Right atrium auricular region (tissue), 2 donors: ENCODE data around the gene SCARB1. TPM values are rescaled to one million over a fixed set of nuclear protein-coding genes. Genes with fewer than 3 reads are reported as not detected.
A peak's percentile ranks its signal among the peaks of the same experiment; 100 is the strongest.
"Not testable (repeated sequence)": the region's sequence is repeated elsewhere in the genome, so short reads cannot be mapped to it uniquely, and the experiment has no call there.

Experiments
- DNase-seq: peaks from one replicate; pipeline ENCODE4 v3.0.0-alpha.2; 2019; ENCODE audit warnings: low spot score
- H3K27ac ChIP-seq, 2 donors: fragments of 200-600 bp; sonication (generic); 1 replicate in 1 of 2; 2 replicates in 1 of 2; pipeline ENCODE4 v1.5.1; 2016 to 2019
- H3K27me3 ChIP-seq, 2 donors: fragments of 200-600 bp; sonication (generic); one replicate each; pipeline versions ENCODE4 v1.5.1 to v1.6.0; 2017 to 2019
- H3K36me3 ChIP-seq: fragments of 200-600 bp; sonication (generic); one replicate; pipeline ENCODE4 v1.5.1; 2016
- H3K4me1 ChIP-seq, 2 donors: fragments of 200-600 bp; sonication (generic); one replicate each; pipeline versions ENCODE4 v1.5.1 to v1.6.0; 2017 to 2019
- H3K4me3 ChIP-seq, 2 donors: fragments of 200-600 bp; sonication (generic); 1 replicate in 1 of 2; 2 replicates in 1 of 2; pipeline ENCODE4 v1.5.1; 2017 to 2019; ENCODE audit warnings: mild to moderate bottlenecking in 1 of 2, moderate library complexity in 1 of 2
- H3K9me3 ChIP-seq, 2 donors: fragments of 200-600 bp; sonication (generic); one replicate each; pipeline ENCODE4 v1.5.1; 2019
- CTCF ChIP-seq, 2 donors: fragments of 200-600 bp; sonication (generic); IDR thresholded peaks; one replicate each; pipeline ENCODE4 v1.5.1; 2019; ENCODE audit warnings: antibody characterized with exemption in 2 of 2
- total RNA-seq, 2 donors: library from RNA; depleted of rRNA; stranded (reverse); fragments of >200 nt; gene quantifications; one replicate each; pipeline ENCODE4 v1.1.0, GENCODE V29; 2016

Gene SCARB1
- total RNA-seq, 2 donors from 2014 or later: 14.9 to 22.6 TPM

- peak; percentile 25 to 56 for TF ChIP-seq CTCF (IDR thresholded peaks at IDR 0.05)
- H3K27ac ChIP-seq: no peak overlapping the region
- no peaks in the 10 kb centered on the region for H3K27me3 ChIP-seq
- H3K36me3 ChIP-seq: no peaks in the 10 kb centered on the region
- H3K4me1 ChIP-seq: peaks cover 0 to 3% of the 10 kb centered on the region in 2 donors
- no peaks in the 10 kb centered on the region for H3K9me3 ChIP-seq
- DNase-seq: no peak
- H3K4me3 ChIP-seq: no peak overlapping the region
Measured at GRCh38 chr12:124898200-124898922, 34.7 kb upstream of the SCARB1 start.

- peaks cover 0 to 3% of the 10 kb centered on the region in 2 donors for H3K4me1 ChIP-seq
- H3K27ac ChIP-seq: no peak overlapping the region
- TF ChIP-seq CTCF (IDR thresholded peaks at IDR 0.05): no peak
- H3K9me3 ChIP-seq: no peaks in the 10 kb centered on the region
- DNase-seq: no peak
- no peak overlapping the region for H3K4me3 ChIP-seq
- no peaks in the 10 kb centered on the region for H3K27me3 ChIP-seq
- H3K36me3 ChIP-seq: no peaks in the 10 kb centered on the region
Measured at GRCh38 chr12:124896461-124896860, 32.8 kb upstream of the SCARB1 start.

- DNase-seq: no peak
- no peak overlapping the region for H3K4me3 ChIP-seq
- H3K27ac ChIP-seq: no peak overlapping the region
Measured at GRCh38 chr12:124893792-124894516, 30.3 kb upstream of the SCARB1 start.

GRCh38 chr12:124888260-124888659 lies 24.6 kb upstream of the SCARB1 start:
- no peak overlapping the region for H3K4me3 ChIP-seq
- no peak for TF ChIP-seq CTCF (IDR thresholded peaks at IDR 0.05)
- no peak overlapping the region for H3K27ac ChIP-seq
- H3K4me1 ChIP-seq: no peaks in the 10 kb centered on the region
- no peak for DNase-seq
- no peaks in the 10 kb centered on the region for H3K27me3 ChIP-seq
- no peaks in the 10 kb centered on the region for H3K9me3 ChIP-seq
- no peaks in the 10 kb centered on the region for H3K36me3 ChIP-seq

More at GRCh38 chr12:124893792-124894516, 30.3 kb upstream of the SCARB1 start:
- no peaks in the 10 kb centered on the region for H3K27me3 ChIP-seq
- TF ChIP-seq CTCF (IDR thresholded peaks at IDR 0.05): no peak
- H3K4me1 ChIP-seq: peaks cover 0 to 3% of the 10 kb centered on the region in 2 donors
- H3K36me3 ChIP-seq: no peaks in the 10 kb centered on the region
- H3K9me3 ChIP-seq: no peaks in the 10 kb centered on the region

GRCh38 chr12:124887766-124888165 lies 24.1 kb upstream of the SCARB1 start:
- H3K4me1 ChIP-seq, H3K27ac ChIP-seq, DNase-seq, H3K9me3 ChIP-seq, H3K27me3 ChIP-seq, H3K4me3 ChIP-seq, H3K36me3 ChIP-seq: not testable (repeated sequence)

GRCh38 chr12:124884587-124885438 lies 21.1 kb upstream of the SCARB1 start:
- DNase-seq: no peak
- no peak for TF ChIP-seq CTCF (IDR thresholded peaks at IDR 0.05)

More at GRCh38 chr12:124884587-124885438, 21.1 kb upstream of the SCARB1 start:
- Histone ChIP-seq H3K36me3 (no peaks in the 10 kb centered on the region), H3K27me3 (no peaks in the 10 kb centered on the region), H3K9me3 (no peaks in the 10 kb centered on the region), H3K27ac (no peak overlapping the region), H3K4me3 (no peak overlapping the region), H3K4me1 (no peaks in the 10 kb centered on the region)
